Right renal pelvis (tissue), 4 donors: ENCODE data around the gene ST7. TPM values are rescaled to one million over a fixed set of nuclear protein-coding genes. Genes with fewer than 3 reads are reported as not detected.
A peak's percentile ranks its signal among the peaks of the same experiment; 100 is the strongest.
"Not testable (repeated sequence)": the region's sequence is repeated elsewhere in the genome, so short reads cannot be mapped to it uniquely, and the experiment has no call there.

Experiments
- DNase-seq, 4 donors: peaks; one replicate each; pipeline ENCODE4 v3.0.0-alpha.2; 2013; ENCODE audit warnings: low read depth in 4 of 4, low spot score in 3 of 4, missing footprints in 1 of 4
- polyA plus RNA-seq, 4 donors: library from polyadenylated mRNA; unstranded; fragments of 120-200 nt; gene quantifications; one replicate each; pipeline ENCODE4 v1.2.1, GENCODE V29; 2013; ENCODE audit not compliant: insufficient read length in 4 of 4

ST7 gene
- polyA plus RNA-seq, 4 donors = 24.9 to 31.7 (median 27.8) TPM

GRCh38 chr7:117245703-117246102 lies 292.4 kb downstream of the ST7 start:
- DNase-seq = not testable (repeated sequence)

- no peak for DNase-seq
These were observed 294.5 kb downstream of the ST7 start for GRCh38 chr7:117247809-117248208.

GRCh38 chr7:117248829-117249228 lies 295.5 kb downstream of the ST7 start:
- DNase-seq = no peak

- no peak for DNase-seq
These were observed 296.4 kb downstream of the ST7 start for GRCh38 chr7:117249696-117250095.

- no peak for DNase-seq
These were observed 296.9 kb downstream of the ST7 start for GRCh38 chr7:117250245-117250644.

GRCh38 chr7:117250801-117251200 lies 297.5 kb downstream of the ST7 start:
- no peak for DNase-seq

GRCh38 chr7:117251687-117252086 lies 298.4 kb downstream of the ST7 start:
- DNase-seq = no peak

GRCh38 chr7:117259615-117260014 lies 306.3 kb downstream of the ST7 start:
- DNase-seq = no peak

GRCh38 chr7:117262546-117262945 lies 309.2 kb downstream of the ST7 start:
- no peak for DNase-seq

- no peak for DNase-seq
These were observed 311.4 kb downstream of the ST7 start for GRCh38 chr7:117264716-117265115.

GRCh38 chr7:117269417-117269816 lies 316.1 kb downstream of the ST7 start:
- DNase-seq = no peak

- no peak for DNase-seq
These were observed 316.6 kb downstream of the ST7 start for GRCh38 chr7:117269886-117270285.

- DNase-seq = no peak
These were observed 317.1 kb downstream of the ST7 start for GRCh38 chr7:117270371-117270770.

- DNase-seq = no peak
These were observed 318.3 kb downstream of the ST7 start for GRCh38 chr7:117271566-117271965.

- no peak for DNase-seq
These were observed 318.9 kb downstream of the ST7 start for GRCh38 chr7:117272017-117272759.

GRCh38 chr7:117273325-117273724 lies 320.0 kb downstream of the ST7 start:
- DNase-seq = no peak

GRCh38 chr7:117273814-117274225 lies 320.5 kb downstream of the ST7 start:
- peak in 2 of 4 donors; percentile 12 to 15 for DNase-seq

- DNase-seq = no peak
These were observed 321.6 kb downstream of the ST7 start for GRCh38 chr7:117274951-117275350.

GRCh38 chr7:117277576-117277975 lies 324.3 kb downstream of the ST7 start:
- no peak for DNase-seq

GRCh38 chr7:117278040-117278439 lies 324.7 kb downstream of the ST7 start:
- no peak for DNase-seq

GRCh38 chr7:117279203-117279602 lies 325.9 kb downstream of the ST7 start:
- DNase-seq = no peak
